ENCODE measurements around the gene USF3. TPM values are rescaled to one million over a fixed set of nuclear protein-coding genes. Genes with fewer than 3 reads are reported as not detected.

USF3 gene
- total RNA-seq, 1 experiment from 2014 or later = 10.9 TPM

GRCh38 chr3:113614402-113614801 is 82.0 kb downstream of the USF3 start:
- ChIA-PET POLR2A (no interaction called here), CTCF (no interaction called here)
- Mint-ChIP-seq H3K4me3 (ENCODE audit: unreplicated experiment) (no peak overlapping the region), H3K27ac (ENCODE audit: unreplicated experiment) (no peak overlapping the region), H3K9me3 (ENCODE audit: unreplicated experiment) (no peaks in the 10 kb centered on the region), H3K27me3 (ENCODE audit: insufficient read depth, unreplicated experiment) (peaks cover 5% of the 10 kb centered on the region), H3K36me3 (ENCODE audit: insufficient read depth, unreplicated experiment) (no peaks in the 10 kb centered on the region), H3K4me1 (ENCODE audit: low read depth, unreplicated experiment) (no peaks in the 10 kb centered on the region)
- no TSS peak for BruUV-seq (replicated peaks)
- Histone ChIP-seq H3K27me3 (replicated peaks; ENCODE audit: control insufficient read depth, insufficient read depth, low read length) (no peaks in the 10 kb centered on the region), H3K4me1 (no peaks in the 10 kb centered on the region), H3K36me3 (ENCODE audit: control insufficient read depth, insufficient read depth, low read length) (no peaks in the 10 kb centered on the region), H3K4me3 (ENCODE audit: low read depth, low read length) (no peak overlapping the region), H3K9me3 (no peaks in the 10 kb centered on the region)
- no peak for DNase-seq
- intact Hi-C loops (cut with micrococcal nuclease; ENCODE audit: unreplicated experiment) = no loop called here
- no peak for TF ChIP-seq CTCF (IDR thresholded peaks at IDR 0.05; ENCODE audit: insufficient read depth in 1 of 2, low read depth in 1 of 2, low read length in 1 of 2, severe bottlenecking in 1 of 2, unreplicated experiment in 1 of 2)

- H3K36me3 ChIP-seq (ENCODE audit: control insufficient read depth, insufficient read depth, low read length) = no peaks in the 10 kb centered on the region
- intact Hi-C loops (cut with micrococcal nuclease; ENCODE audit: unreplicated experiment) = no loop called here
- ChIA-PET CTCF (no interaction called here), POLR2A (no interaction called here)
- H3K4me3 ChIP-seq (ENCODE audit: low read depth, low read length) = no peak overlapping the region
- Mint-ChIP-seq H3K4me1 (ENCODE audit: low read depth, unreplicated experiment) (no peaks in the 10 kb centered on the region), H3K4me3 (ENCODE audit: unreplicated experiment) (no peak overlapping the region), H3K27ac (ENCODE audit: unreplicated experiment) (no peak overlapping the region), H3K36me3 (ENCODE audit: insufficient read depth, unreplicated experiment) (no peaks in the 10 kb centered on the region), H3K27me3 (ENCODE audit: insufficient read depth, unreplicated experiment) (peaks cover 2% of the 10 kb centered on the region), H3K9me3 (ENCODE audit: unreplicated experiment) (no peaks in the 10 kb centered on the region)
- no peak for TF ChIP-seq CTCF (IDR thresholded peaks at IDR 0.05; ENCODE audit: insufficient read depth in 1 of 2, low read depth in 1 of 2, low read length in 1 of 2, severe bottlenecking in 1 of 2, unreplicated experiment in 1 of 2)
- no peaks in the 10 kb centered on the region for H3K27me3 ChIP-seq (replicated peaks; ENCODE audit: control insufficient read depth, insufficient read depth, low read length)
- DNase-seq = no peak
- H3K9me3 ChIP-seq = no peaks in the 10 kb centered on the region
- BruUV-seq (replicated peaks) = no TSS peak
- H3K4me1 ChIP-seq = no peaks in the 10 kb centered on the region
Observed at GRCh38 chr3:113607219-113607596, 89.2 kb downstream of the USF3 start.

DNA sequence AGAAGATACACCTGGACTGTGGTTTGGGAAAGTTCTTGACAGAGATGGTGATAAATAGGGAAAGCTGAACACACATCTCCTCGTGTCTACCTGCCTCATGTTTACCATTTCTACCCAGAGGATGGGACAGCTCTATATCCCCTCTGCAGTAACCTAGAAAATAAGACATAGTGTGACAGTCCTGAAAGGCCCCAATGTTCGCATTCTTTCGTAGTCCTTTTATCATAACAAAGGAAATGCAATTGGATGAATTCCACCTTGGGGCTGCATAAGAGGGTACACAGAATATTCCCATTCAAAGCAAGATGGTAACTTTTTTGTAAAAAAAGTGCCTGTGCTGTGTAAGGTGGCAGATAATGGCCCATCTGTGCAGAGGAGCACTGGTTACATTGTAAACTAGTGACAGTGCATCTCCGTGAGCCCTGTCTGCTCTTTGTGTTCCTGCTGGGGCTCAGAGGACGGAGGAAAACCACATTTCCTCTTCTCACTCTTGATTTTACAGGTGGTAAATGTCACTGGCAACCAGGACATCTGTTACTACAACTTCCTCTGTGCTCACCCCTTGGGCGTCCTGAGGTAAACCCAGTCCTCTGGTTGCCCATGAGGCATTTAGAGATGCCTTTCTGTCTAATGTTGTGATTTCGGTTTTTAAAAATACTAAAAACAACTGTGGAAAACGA is 89.8 kb downstream of the USF3 start:
- POLR2A ChIA-PET = no interaction called here
- Mint-ChIP-seq H3K27ac (ENCODE audit: unreplicated experiment) (no peak overlapping the region), H3K9me3 (ENCODE audit: unreplicated experiment) (no peaks in the 10 kb centered on the region), H3K4me1 (ENCODE audit: low read depth, unreplicated experiment) (no peaks in the 10 kb centered on the region), H3K27me3 (ENCODE audit: insufficient read depth, unreplicated experiment) (peaks cover 2% of the 10 kb centered on the region), H3K4me3 (ENCODE audit: unreplicated experiment) (no peak overlapping the region), H3K36me3 (ENCODE audit: insufficient read depth, unreplicated experiment) (no peaks in the 10 kb centered on the region)
- no peaks in the 10 kb centered on the region for H3K36me3 ChIP-seq (ENCODE audit: control insufficient read depth, insufficient read depth, low read length)
- no peaks in the 10 kb centered on the region for H3K27me3 ChIP-seq (replicated peaks; ENCODE audit: control insufficient read depth, insufficient read depth, low read length)
- DNase-seq = no peak
- no peak for TF ChIP-seq CTCF (IDR thresholded peaks at IDR 0.05; ENCODE audit: insufficient read depth in 1 of 2, low read depth in 1 of 2, low read length in 1 of 2, severe bottlenecking in 1 of 2, unreplicated experiment in 1 of 2)
- CTCF ChIA-PET = no interaction called here
- H3K9me3 ChIP-seq = no peaks in the 10 kb centered on the region
- BruUV-seq (replicated peaks) = no TSS peak
- H3K4me1 ChIP-seq = no peaks in the 10 kb centered on the region
- intact Hi-C loops (cut with micrococcal nuclease; ENCODE audit: unreplicated experiment) = no loop called here
- no peak overlapping the region for H3K4me3 ChIP-seq (ENCODE audit: low read depth, low read length)
